ENCODE results near the gene RELN.
"Not testable (repeated sequence)": the region's sequence is repeated elsewhere in the genome, so short reads cannot be mapped to it uniquely, and the experiment has no call there.

Gene RELN

DNA sequence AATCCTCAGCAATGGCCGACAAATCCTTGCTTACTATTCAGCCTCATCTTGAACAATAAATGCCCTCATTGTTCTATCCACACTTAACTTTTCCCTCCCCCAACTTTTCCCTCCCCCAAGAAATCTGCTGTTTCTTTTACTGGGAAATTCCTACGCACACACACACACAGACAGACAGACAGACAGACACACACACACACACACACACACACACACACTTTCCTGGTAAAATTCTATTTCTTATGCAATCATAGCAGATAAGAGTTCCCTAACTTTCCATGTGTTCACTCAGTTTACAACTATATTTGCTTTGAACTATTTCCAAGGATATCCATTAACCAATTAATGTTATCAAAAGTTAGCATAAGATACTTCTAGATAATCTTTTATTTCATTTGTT lies 52.9 kb downstream of the RELN start:
- no peaks in the 10 kb centered on the region for H3K9me3 Mint-ChIP-seq
- H3K4me1 Mint-ChIP-seq, result no peaks in the 10 kb centered on the region
- H3K4me3 Mint-ChIP-seq, result no peak overlapping the region
- no peak overlapping the region for H3K27ac Mint-ChIP-seq
- H3K36me3 Mint-ChIP-seq, result no peaks in the 10 kb centered on the region
- H3K27me3 Mint-ChIP-seq, result peaks cover 3% of the 10 kb centered on the region

DNA sequence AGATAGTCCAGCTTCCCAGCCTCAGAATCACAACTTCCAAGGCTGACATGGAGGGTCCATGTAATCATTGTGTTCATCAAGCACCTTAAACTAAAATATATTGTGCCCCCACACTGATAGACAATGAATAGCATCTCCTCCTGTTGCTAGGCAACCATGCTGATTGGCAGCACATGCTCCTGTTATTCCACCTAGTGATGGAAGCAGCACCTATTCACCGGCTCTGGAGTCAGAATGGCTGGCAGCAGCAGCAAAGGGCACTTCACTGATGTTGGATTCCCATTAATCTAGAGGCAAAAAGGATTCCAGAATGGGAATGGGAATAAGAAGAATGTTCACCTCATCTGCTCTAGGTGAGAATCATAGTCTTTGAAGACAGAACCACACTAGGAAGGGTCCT lies 55.0 kb downstream of the RELN start:
- Mint-ChIP-seq H3K27ac (no peak overlapping the region), H3K36me3 (no peaks in the 10 kb centered on the region), H3K4me3 (no peak overlapping the region), H3K27me3 (peaks cover 5% of the 10 kb centered on the region), H3K4me1 (no peaks in the 10 kb centered on the region), H3K9me3 (no peaks in the 10 kb centered on the region)

DNA sequence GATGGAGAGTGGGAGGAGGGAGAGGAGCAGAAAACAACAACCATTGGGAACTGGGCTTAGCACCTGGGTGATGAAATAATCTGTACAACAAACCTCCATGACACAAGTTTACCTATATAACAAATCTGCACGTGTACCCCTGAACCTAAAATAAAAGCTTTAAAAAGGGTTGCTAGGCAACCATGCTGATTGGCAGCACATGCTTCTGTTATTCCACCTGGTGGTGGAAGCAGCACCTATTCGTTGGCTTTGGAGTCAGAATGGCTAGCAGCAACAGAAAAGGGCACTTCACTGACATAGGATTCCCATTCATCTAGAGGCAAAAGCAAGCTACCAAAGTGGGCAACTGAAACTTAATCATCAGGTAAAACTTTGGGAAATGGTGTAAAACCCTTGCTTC lies 57.1 kb downstream of the RELN start:
- Mint-ChIP-seq H3K36me3 (no peaks in the 10 kb centered on the region), H3K27me3 (peaks cover 5% of the 10 kb centered on the region), H3K27ac (no peak overlapping the region), H3K4me1 (no peaks in the 10 kb centered on the region), H3K4me3 (no peak overlapping the region), H3K9me3 (no peaks in the 10 kb centered on the region)

DNA sequence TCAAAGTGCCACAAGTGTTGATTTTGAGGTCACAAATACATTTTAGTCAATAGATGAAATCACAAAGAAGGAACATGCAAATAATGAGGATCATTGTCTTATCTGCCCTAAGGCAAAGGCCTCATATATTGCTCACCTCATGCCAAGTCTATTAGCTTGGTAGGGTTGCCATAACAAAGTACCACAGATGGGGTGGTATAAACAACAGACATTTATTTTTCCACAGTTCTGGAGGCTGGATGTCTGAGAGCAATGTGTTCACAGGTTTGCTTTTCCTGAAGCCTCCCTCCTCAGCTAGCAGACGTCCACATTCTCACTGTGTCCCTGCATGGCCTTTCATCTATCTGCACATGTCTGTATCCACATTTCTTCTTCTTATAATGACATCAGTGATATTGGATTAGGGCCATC lies 59.6 kb downstream of the RELN start:
- H3K4me1 Mint-ChIP-seq, result no peaks in the 10 kb centered on the region

DNA sequence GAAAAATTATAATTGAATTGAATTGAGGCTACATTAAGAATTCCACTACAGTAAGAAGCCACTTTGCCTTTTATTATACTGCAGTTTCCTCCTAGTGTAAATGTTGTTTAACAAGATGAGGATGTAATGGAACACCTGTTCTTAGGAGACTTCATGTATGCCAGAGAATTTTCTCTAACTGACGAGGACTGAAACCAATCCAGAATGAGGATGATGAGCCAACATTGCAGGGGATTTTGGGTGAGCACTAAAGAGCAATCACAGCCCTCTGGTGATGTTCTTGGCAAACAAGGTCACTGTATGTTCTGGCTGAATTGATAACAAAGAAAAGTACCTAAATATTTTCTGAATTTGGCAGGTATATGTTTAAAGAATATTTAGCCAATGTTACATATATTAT lies 60.9 kb downstream of the RELN start:
- peaks cover 5% of the 10 kb centered on the region for H3K27me3 Mint-ChIP-seq
- H3K36me3 Mint-ChIP-seq, result no peaks in the 10 kb centered on the region
- H3K27ac Mint-ChIP-seq, result no peak overlapping the region
- H3K4me3 Mint-ChIP-seq, result no peak overlapping the region
- no peaks in the 10 kb centered on the region for H3K4me1 Mint-ChIP-seq
- H3K9me3 Mint-ChIP-seq, result no peaks in the 10 kb centered on the region

More for the DNA sequence above, 59.6 kb downstream of the RELN start:
- Mint-ChIP-seq H3K4me3 (no peak overlapping the region), H3K27me3 (peaks cover 5% of the 10 kb centered on the region), H3K36me3 (no peaks in the 10 kb centered on the region), H3K9me3 (no peaks in the 10 kb centered on the region), H3K27ac (no peak overlapping the region)

DNA sequence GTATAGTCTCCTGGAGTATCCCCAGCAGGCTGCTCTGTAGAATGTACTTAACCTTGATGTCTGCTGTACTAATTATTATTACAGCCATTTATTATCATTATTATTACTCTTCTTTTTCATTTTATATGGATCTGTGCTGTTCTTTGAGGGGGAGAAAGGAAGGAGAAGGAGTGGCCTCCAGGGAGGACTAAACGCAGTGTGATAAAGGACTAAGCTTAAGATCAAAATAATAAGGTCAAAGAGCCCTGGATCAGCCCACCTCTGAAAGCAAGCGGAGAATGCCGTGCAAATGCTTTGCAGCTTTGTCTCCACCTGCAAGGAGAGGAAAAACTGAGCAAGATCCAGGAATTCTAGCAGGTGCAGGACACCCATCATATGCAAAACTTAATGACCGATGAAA lies 65.3 kb downstream of the RELN start:
- no peak overlapping the region for H3K4me3 Mint-ChIP-seq
- H3K27me3 Mint-ChIP-seq, result peaks cover 2% of the 10 kb centered on the region
- no peaks in the 10 kb centered on the region for H3K36me3 Mint-ChIP-seq
- no peak overlapping the region for H3K27ac Mint-ChIP-seq
- H3K4me1 Mint-ChIP-seq, result no peaks in the 10 kb centered on the region
- H3K9me3 Mint-ChIP-seq, result no peaks in the 10 kb centered on the region

DNA sequence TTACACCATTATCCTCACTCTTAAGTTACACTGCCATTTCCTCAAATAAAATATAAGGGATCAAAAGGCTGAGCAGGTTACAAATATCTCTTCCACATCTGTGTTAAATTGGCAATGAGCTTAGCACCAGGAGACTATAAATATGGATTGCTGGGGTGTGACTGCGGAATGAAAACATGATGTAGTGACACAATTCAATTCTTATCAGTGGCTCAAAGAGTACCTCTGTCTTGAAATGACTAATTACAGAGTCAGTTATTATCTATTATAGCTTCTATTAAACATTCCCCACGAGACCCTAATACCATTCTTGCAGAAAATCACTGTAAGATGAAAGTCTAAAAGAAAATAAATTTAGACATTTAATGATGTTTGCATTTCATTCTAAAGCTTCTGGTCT lies 67.1 kb downstream of the RELN start:
- Mint-ChIP-seq H3K27me3 (peaks cover 4% of the 10 kb centered on the region), H3K36me3 (no peaks in the 10 kb centered on the region), H3K27ac (no peak overlapping the region), H3K9me3 (no peaks in the 10 kb centered on the region), H3K4me3 (no peak overlapping the region), H3K4me1 (no peaks in the 10 kb centered on the region)

DNA sequence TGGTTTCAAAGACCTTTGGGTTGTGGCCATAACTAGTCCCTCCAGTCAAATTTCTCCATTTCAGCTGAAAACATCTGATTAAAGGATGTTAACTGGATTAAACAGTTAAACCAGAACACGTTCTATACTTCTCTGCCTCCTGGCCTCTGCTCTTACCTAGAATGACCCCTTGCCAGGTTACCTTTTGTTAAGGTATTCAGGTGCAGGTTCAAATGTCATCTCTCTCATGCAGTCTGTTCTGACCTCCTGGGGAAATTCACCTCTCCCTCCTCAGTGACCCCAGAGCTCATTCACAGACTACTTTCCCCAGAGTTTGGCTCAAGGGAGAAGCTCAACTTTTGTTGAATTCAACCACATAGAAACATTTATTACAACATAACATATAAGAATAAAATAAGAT lies 67.8 kb downstream of the RELN start:
- H3K4me1 Mint-ChIP-seq, result no peaks in the 10 kb centered on the region
- no peaks in the 10 kb centered on the region for H3K36me3 Mint-ChIP-seq
- no peak overlapping the region for H3K4me3 Mint-ChIP-seq
- H3K9me3 Mint-ChIP-seq, result no peaks in the 10 kb centered on the region
- no peak overlapping the region for H3K27ac Mint-ChIP-seq
- H3K27me3 Mint-ChIP-seq, result peaks cover 4% of the 10 kb centered on the region

DNA sequence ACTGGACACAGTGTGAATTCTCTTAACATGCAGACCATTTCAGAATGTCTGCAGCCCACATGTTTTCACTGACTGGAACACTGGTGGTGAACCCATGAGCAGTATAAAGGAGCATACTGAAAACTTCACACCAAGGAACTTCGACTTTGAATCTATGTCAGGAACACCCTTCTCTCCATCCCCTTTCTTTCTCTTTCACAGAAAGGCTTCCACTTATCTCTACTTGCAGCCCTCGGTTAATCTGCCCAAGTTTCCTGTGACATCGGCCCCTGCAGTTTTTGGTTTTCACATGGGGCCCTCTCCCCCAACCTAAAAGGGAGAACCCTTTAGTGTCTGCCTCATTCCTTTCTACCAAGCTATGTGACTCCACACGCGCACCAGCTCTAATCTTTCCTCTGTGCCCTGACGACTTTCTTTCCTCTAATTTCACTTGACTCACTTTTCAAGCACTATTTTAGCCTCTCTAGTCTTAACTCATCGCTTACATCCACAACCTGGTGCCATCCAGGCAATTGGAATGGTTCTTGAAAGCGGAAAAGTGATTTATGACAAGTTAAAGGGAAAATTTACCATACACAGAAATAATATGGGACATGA lies 70.1 kb downstream of the RELN start:
- Mint-ChIP-seq H3K9me3 (no peaks in the 10 kb centered on the region), H3K4me3 (no peak overlapping the region), H3K36me3 (no peaks in the 10 kb centered on the region), H3K4me1 (no peaks in the 10 kb centered on the region), H3K27me3 (peaks cover 4% of the 10 kb centered on the region), H3K27ac (no peak overlapping the region)

DNA sequence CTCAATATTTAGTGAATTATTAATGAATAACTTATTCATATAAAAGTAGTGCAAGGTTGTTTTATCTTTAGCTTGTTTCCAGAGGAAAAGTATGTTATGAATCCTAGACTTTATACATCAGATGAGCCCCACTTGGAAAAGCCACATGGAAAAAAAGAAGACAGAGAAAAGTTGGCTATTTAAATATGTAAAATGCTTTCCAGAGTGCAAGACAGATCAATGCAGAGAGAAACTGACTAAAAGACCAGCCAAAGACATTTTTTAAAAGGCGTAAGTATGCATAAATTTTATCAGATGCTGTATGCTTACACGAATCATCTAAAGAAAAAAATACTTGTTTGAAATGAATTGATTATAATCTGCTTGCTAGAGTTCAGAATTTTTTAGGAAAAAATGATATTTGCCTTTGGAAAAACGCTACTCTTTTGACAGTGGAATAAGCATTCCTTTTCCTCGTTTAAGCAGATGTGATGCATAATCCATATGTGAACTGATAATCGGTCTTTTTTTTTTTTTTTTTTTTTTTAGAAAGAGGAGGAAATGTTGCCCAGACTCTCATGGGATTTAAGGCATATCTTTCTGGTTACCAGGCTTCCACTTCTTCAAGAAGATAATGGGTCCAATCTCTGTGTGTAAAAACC lies 70.7 kb downstream of the RELN start:
- Mint-ChIP-seq H3K9me3 (no peaks in the 10 kb centered on the region), H3K27ac (no peak overlapping the region), H3K27me3 (peaks cover 4% of the 10 kb centered on the region), H3K4me3 (no peak overlapping the region), H3K4me1 (no peaks in the 10 kb centered on the region), H3K36me3 (no peaks in the 10 kb centered on the region)

DNA sequence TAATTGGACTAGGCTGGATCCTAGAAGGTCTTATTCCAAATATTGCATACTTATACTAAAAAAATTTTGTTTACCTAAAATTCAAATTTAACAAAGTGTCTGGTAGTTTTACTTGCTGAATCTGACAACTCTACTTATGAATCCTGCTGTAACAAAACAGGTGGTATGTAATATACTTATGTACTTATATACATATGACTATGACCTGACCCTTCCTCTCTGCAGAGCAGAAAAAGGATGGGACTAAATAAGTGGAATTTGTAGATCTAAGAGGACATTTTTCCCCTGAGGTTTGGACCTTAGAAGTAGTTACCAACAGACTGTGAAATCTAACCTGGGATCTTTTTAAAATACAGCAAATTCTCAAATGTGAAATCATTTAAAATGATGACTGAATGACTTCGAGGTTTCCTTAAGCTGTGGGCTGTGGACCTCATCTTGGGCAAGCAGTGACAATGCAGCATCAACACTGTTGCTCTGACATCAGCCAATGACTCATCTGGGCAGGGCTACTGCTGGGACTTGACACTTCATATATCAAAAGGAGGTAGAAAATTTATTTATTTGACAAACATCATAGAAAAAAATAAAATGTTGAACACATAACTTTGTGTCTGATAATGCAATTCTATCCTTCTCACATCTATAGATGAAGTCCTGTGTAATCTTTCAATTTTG lies 73.6 kb downstream of the RELN start:
- Mint-ChIP-seq H3K27ac (no peak overlapping the region), H3K4me3 (no peak overlapping the region), H3K9me3 (no peaks in the 10 kb centered on the region), H3K27me3 (peaks cover 2% of the 10 kb centered on the region), H3K36me3 (no peaks in the 10 kb centered on the region), H3K4me1 (no peaks in the 10 kb centered on the region)

DNA sequence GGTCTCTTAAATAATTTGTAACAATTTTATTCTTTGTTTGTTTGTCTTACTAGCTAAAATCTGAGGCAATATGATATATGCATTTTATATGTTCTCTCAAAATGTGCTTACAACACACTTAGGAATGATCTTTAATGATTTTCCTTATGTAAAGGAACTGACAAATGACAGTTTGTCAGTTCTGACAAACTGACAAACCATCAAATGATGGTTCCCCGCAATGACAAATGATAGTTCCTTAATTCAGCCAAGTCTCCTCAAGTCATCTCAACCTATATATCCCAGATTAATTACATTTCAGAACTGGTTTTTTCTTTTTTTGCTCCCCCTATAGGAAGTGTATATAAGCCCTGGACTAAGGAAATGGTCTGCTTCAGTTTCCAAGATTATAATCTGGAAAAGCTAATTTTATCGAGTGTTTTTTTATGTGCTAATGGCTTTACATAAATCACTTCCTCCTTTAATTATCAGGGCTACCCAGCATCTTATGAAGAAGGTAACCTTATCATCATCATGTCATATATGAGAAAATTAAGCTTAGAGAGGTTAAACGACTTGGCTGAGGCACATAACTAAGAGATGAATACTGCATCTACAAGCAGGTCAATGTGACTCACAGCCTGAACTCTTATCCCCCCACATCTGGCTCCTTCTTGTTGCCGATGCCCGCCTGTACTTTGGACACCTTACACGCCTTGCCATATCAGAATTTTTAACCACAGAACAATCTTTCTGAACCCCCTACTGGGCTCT lies 75.1 kb downstream of the RELN start:
- Mint-ChIP-seq H3K4me1 (no peaks in the 10 kb centered on the region), H3K27me3 (peaks cover 2% of the 10 kb centered on the region), H3K27ac (no peak overlapping the region), H3K36me3 (no peaks in the 10 kb centered on the region), H3K4me3 (no peak overlapping the region), H3K9me3 (no peaks in the 10 kb centered on the region)

DNA sequence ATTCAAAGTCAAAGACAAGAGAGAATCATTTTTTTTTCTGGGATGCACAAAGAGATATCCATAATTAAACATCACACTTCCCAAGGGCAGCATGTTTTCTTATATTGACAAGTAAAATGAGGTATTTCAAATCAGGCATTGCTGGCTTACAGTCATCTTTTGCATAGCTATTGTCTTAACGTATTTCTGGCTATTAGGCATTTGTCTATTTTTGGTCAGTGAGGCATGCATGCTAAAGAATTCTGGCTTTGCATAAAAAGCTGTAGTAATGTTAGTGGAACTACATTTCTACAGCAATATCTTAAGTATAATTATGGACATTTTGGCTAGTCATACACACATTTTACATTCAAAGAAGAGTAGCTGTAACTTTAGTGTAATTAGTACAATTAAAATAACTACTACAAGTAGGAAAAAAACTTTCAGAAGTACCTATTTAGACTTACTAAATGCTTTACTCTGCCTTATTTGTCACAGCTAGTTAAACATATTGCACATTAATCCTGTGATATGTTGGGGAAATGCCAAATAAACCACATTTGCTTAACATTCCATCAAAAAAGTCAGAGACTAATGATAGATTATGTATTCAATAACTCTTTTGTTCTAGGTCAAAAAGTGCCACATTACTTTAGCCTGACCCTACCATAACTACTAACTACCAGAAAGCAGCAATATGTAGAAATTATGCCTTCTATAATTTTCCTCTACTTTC lies 76.4 kb downstream of the RELN start:
- Mint-ChIP-seq H3K9me3 (no peaks in the 10 kb centered on the region), H3K4me3 (no peak overlapping the region), H3K36me3 (no peaks in the 10 kb centered on the region), H3K4me1 (no peaks in the 10 kb centered on the region), H3K27me3 (peaks cover 2% of the 10 kb centered on the region), H3K27ac (no peak overlapping the region)

DNA sequence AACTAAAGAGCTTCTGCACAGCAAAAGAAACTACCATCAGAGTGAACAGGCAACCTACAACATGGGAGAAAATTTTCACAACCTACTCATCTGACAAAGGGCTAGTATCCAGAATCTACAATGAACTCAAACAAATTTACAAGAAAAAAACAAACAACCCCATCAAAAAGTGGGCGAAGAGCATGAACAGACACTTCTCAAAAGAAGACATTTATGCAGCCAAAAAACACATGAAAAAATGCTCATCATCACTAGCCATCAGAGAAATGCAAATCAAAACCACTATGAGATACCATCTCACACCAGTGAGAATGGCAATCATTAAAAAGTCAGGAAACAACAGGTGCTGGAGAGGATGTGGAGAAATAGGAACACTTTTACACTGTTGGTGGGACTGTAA lies 78.4 kb downstream of the RELN start:
- H3K36me3 Mint-ChIP-seq, H3K4me3 Mint-ChIP-seq, H3K27ac Mint-ChIP-seq, H3K4me1 Mint-ChIP-seq, H3K9me3 Mint-ChIP-seq, H3K27me3 Mint-ChIP-seq: not testable (repeated sequence)

DNA sequence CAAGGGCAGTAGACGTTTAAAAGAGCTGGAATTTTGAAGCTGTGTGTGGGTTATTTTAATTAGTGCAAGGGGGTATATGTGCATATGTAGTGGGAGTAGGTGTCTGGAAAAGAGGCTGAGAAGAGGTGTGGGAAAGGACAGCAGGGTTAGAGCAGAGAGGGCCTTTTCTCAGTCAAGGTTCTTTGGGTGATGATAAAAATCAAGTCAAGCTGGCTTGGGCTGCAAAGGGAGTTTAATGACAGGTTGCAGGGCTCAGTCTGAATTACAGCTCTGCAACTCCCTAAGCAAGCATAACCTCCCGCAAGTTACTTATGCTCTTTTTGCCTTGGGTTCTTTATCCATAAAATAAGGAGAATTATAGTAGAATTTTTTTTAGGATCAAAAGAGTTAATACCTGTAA lies 83.5 kb downstream of the RELN start:
- no peaks in the 10 kb centered on the region for H3K9me3 Mint-ChIP-seq
- H3K4me1 Mint-ChIP-seq, result no peaks in the 10 kb centered on the region
- H3K4me3 Mint-ChIP-seq, result no peak overlapping the region
- no peaks in the 10 kb centered on the region for H3K27me3 Mint-ChIP-seq
- no peak overlapping the region for H3K27ac Mint-ChIP-seq
- no peaks in the 10 kb centered on the region for H3K36me3 Mint-ChIP-seq
